GM10248 (cell line): ENCODE results near the gene MORC3.
"Not testable (repeated sequence)": the region's sequence is repeated elsewhere in the genome, so short reads cannot be mapped to it uniquely, and the experiment has no call there.

Experiments used
- CTCF ChIA-PET: fragments of 300-600 bp; sonication (Branson Sonifier 250); formaldehyde crosslinking; extraction: SDS; loops from one replicate; lab custom pipeline; 2021; ENCODE audit warnings: antibody characterized with exemption; lab: Yijun Ruan, JAX
- POLR2A ChIA-PET: fragments of 350-650 bp; sonication (Branson Sonifier 250); formaldehyde crosslinking; extraction: SDS; loops from one replicate; lab custom pipeline; 2020; ENCODE audit warnings: antibody characterized with exemption; lab: Yijun Ruan, JAX
- DNase-seq: peaks from one replicate; pipeline ENCODE4 v3.0.0; 2012; ENCODE audit errors: extremely low spot score
- CTCF ChIP-seq: IDR thresholded peaks from 2 replicates; pipeline ENCODE4 v1.5.1; 2012; ENCODE audit warnings: mild to moderate bottlenecking, low read depth; ENCODE audit errors: extremely low read depth, missing control alignments, control extremely low read depth

Gene MORC3

GRCh38 chr21:36316872-36317484, 3.0 kb upstream of the MORC3 start:
- CTCF ChIA-PET: interaction anchor here (1.2 kb wide), 1 partner anchor 18 kb away, joined by 3 read pairs; no protein-coding TSS in a partner anchor
- no peak for DNase-seq
- TF ChIP-seq CTCF: no peak
- POLR2A ChIA-PET: no interaction called here

GRCh38 chr21:36319406-36319766, 611 bp upstream of the MORC3 start:
- CTCF ChIA-PET: interaction anchor here (0.7 to 4.6 kb wide), 8 partner anchors 10 to 184 kb away, joined by 3 to 36 read pairs (median 4); no protein-coding TSS in a partner anchor
- POLR2A ChIA-PET: interaction anchor here (0.6 to 1.1 kb wide), 7 partner anchors 9 to 141 kb away, joined by 3 to 12 read pairs (median 3); no protein-coding TSS in a partner anchor
- not testable (repeated sequence) for DNase-seq

- TF ChIP-seq CTCF: no peak
- ChIA-PET CTCF (interaction anchor here (0.7 to 4.6 kb wide), 10 partner anchors 11 to 185 kb away, joined by 3 to 36 read pairs (median 4); no protein-coding TSS in a partner anchor), POLR2A (interaction anchor here (0.7 to 1.1 kb wide), 6 partner anchors 13 to 143 kb away, joined by 3 to 12 read pairs (median 4); no protein-coding TSS in a partner anchor)
- peak; percentile 69 for DNase-seq
Measured at GRCh38 chr21:36320421-36321324, 676 bp downstream of the MORC3 start.

- POLR2A ChIA-PET: interaction anchor here (0.6 to 0.7 kb wide), 2 partner anchors 13 to 101 kb away, joined by 3 to 4 read pairs; no protein-coding TSS in a partner anchor
- no peak for TF ChIP-seq CTCF
- CTCF ChIA-PET: interaction anchor here (0.9 to 4.6 kb wide), 8 partner anchors 11 to 181 kb away, joined by 3 to 36 read pairs (median 4); no protein-coding TSS in a partner anchor
- no peak for DNase-seq
Measured at GRCh38 chr21:36321325-36322082, 1.5 kb downstream of the MORC3 start.

GRCh38 chr21:36322083-36322424, 2.1 kb downstream of the MORC3 start:
- ChIA-PET CTCF (interaction anchor here (0.8 to 4.6 kb wide), 6 partner anchors 10 to 181 kb away, joined by 3 to 36 read pairs (median 4); no protein-coding TSS in a partner anchor), POLR2A (interaction anchor here (0.6 to 0.7 kb wide), 2 partner anchors 13 to 101 kb away, joined by 3 to 4 read pairs; no protein-coding TSS in a partner anchor)
- TF ChIP-seq CTCF: no peak
- DNase-seq: no peak

- TF ChIP-seq CTCF: no peak
- CTCF ChIA-PET: interaction anchor here (0.7 to 4.6 kb wide), 7 partner anchors 9 to 182 kb away, joined by 3 to 36 read pairs (median 4); no protein-coding TSS in a partner anchor
- DNase-seq: no peak
- POLR2A ChIA-PET: no interaction called here
Measured at GRCh38 chr21:36323032-36323431, 3.0 kb downstream of the MORC3 start.
